HG02943 (cell line): Measurements from ENCODE around the gene SCAMP4.

Source experiments
- ATAC-seq: cut with Tn5 transposase; IDR thresholded peaks from one replicate; pipeline ENCODE4 v1.9.1; 2021; ENCODE audit warnings: mild to moderate bottlenecking, low read depth, moderate library complexity; ENCODE audit not compliant: unreplicated experiment

The SCAMP4 gene

DNA sequence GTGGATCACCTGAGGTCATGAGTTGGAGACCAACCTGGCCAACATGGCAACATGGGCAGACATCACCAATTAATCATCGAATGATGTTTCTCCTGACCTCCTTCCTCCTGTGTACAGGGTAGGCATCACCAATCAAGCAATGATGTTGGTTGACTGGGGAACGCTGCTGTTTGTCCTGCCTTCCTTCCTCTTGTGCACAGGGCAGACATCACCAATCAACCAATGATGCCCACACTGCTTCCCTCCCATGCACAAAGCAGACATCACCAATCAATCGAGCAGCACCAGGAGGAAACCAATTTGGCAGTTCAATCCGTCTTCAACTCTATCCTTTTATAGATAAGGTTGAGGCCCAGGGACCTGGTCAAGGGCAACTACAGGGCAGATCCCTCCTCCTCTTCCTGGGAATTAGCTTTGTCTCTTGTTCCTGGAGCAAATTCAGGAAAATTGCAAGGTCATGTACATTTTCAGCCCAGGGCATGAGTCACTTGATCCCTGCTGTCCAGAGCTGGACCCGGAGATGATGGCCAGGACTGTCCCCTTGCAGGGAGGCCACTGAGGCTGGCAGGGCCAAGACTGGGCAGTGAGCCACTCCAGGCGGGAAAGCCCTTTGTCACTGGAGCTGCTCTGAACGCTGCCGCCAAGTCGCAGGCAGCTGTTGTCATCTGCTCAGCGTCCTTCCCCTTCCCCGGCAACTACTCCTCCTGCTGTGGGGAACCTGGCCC, 30.4 kb downstream of the SCAMP4 start:
- no peak for ATAC-seq

DNA sequence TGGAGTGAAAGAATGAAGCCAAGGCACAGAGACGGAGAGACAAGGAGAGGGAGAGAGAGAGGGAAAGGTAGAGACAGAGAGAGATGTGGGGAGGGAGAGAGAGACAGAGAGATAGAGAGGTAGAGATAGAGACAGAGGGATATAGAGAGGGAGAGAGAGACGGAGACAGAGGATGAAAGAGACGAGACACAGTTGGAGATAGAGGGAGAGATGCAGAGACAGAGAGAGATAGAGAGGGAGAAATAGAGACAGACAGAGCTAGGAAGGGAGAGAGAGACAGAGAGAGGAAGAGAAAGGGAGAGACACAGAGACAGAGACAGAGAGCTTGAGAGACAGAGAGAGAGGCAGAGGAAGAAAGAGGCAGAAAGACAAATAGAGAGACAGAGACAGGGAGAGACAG, 31.2 kb downstream of the SCAMP4 start:
- no peak for ATAC-seq

DNA sequence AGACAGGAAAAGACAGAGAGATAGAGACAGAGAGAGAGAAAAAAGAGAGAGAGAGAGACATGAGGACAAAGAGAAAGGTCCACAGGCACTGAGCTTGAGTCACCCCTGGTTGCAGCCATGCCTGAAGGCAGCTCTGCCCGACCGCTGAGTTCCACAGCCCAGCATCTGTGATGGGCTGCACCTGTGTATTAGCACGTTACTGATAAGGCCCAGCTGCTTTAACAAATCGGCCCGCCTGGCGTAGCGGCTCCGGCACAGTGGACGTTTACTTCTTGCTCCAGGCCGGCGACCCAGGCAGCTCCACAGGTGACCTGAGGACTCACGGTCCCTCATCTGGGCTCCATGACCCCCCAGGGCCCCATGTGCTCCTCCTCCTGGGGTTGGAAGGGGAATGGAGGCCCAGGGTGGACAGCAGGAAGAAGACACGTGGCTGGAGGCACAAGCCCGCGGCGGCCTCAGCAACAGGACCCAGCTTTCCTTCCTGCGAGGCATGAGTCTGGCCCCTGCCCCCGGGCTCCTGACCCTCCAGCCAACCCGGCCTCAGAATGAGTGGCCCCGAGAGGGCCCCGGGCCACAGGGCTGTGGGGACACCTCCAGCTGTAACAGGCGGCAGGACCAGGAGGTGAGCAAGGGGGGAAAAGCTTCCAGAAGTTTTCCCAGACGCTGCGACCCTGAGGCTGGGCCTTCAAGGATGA, 31.9 kb downstream of the SCAMP4 start:
- ATAC-seq = no peak

DNA sequence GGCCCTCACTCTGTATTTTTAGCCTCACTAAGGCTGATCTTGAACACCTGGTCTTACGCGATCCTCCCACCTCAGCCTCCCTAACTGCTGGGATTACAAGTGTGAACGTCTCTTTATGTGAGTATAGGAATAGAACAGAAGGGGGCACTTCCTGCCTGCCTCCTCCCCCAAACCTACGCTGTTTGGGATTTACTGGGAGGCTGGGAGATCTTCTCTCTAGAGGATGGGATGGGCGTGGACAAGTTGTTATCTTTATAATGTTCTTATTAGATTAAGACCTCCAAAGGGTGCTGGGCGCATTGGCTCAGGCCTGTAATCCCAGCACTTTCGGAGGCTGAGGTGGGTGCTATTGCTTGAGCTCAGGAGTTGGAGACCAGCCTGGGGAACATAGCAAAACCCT, 32.9 kb downstream of the SCAMP4 start:
- no peak for ATAC-seq

DNA sequence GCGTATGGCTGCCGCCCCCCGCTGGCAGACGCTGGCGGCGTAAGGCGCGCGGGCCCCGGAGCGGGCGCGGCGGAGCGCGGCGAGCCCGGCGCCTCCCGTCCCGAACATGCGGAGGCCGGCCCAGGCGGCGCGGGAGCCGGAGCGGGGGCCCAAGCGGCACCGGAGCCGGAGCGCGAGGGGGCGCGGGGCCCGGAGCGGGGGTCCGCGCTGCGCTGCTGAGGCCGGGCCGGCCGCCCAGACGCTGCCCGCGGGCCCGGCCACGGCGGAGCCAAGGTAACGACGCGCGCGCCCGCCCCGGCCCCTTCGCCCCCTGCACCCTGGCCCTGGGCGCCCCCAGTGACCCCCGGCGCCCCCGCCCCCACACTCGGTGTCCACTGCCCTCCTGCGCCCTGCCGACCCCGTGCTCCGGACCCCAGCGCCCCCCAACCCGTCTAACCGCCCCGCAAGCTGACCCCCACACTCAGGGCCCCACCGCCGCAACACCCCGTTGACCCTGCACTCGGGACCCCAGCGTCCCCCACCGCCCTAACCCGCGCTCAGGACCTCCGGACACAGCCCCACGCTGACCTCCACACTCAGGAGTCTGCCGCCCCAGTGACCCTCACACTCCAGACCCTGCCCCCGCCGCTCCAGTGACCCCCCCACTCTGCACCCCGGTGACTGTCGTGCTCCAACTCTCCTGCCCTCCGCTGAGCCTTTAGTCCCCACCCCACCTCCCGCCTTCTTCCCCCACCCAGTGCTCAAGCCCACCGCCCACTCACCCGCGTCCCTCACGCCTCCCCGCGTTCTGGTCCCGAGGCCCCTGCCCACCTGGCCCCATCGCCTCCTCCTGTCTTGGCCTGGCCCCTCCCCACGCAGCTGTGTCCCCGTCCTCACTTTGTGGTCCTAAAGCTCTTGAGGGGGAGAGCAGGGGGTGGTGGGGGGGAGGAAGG, 36.2 kb downstream of the SCAMP4 start, which contains the start of gene CSNK1G2:
Gene CSNK1G2 (plus strand): TSS at position 27 of the 932 bp plus-strand sequence. CDS start 28,601 bp downstream, outside the sequence.
- ATAC-seq = peak; percentile 52

DNA sequence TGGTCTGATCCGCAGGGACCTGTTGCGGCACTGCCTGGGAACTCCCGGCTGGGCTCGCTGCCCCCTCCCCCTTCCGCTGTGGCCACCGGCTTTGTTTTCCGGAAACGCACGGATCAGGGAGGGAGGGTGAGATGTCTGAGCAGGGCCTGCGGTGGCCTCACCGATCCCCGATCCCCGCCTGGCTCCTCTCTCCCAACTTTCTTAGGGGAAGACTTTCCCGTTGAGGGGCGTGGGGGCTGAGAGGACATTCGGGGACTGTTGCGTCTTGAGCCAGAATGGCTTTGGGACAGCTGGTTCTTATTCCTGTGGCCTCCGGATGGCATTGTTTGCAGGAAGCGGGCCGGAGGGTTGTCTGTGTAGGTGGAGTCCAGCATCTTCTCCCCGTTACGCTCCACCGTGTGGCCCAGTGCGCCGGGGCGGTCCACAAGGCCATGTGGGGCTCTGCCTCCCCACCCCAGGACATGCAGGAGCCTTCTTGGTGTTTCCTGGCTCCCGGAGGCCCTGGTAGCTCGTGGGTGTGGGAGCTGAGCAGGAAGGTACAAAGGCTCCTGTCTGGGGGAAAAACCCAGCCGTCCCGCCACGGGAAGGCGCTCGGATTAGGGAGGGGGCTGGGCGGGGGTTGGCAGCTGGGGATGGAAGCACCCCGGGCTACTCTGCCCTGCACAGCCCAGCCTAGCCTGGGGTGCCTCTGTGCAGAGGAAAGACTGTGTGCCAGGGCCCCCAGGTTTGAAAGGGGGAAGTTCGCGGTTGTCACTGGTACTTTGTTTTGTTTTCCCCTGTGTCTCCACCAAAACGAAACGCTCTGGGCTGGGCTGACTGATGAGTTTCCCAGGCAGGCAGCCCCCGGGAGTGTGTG, 37.1 kb downstream of the SCAMP4 start:
- ATAC-seq = no peak

DNA sequence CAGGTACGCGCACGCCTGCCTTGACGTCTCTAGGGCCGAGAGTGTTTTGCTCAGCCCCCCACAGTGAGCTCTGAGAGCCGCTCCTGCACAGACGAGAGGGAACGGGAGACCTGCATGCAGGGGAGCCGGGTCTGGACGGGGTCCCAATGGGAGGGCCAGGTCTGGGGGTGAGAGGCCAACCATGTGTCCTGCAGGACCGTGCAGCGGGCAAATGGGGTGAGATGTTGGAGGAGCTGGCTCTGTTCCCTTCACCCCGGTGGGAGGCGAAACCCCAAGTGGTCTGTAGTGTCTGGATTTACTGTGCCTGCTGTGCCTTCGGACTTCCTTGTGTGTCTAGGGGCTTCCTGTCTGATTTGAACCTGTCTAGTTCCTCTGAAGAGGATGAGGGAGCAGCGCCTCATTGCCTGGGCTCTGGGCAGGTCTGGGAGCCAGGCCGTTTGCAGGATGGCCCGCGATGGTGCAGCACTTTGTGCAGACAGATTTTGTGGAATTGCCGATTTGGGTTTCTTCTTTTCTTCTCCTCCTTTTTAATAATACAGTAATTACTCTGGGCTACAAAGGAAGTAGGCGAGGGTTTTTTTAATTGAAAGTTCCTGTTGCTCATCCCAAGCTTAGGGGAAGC, 37.8 kb downstream of the SCAMP4 start:
- ATAC-seq = no peak

DNA sequence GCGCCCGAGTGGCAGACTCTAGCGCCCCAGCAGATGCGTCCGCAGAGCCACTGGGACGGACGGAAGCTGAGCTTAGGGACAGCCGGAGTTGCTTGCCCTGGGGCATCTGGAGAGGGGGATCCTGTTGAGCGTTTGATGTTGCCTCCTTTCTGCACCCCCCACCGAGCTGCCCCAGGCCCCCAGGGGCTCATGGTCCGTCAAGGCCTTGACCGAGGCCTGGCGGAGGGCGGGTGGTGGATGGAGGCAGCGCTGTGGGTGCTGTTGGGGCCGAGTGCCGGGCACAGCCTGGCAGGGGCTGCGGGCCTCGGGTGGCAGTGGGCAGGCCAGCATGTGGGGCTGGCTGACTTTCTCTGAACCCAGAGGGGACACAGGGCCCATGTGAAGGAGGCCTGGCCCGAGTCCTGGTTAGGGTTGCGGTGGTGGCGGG, 38.5 kb downstream of the SCAMP4 start:
- no peak for ATAC-seq

DNA sequence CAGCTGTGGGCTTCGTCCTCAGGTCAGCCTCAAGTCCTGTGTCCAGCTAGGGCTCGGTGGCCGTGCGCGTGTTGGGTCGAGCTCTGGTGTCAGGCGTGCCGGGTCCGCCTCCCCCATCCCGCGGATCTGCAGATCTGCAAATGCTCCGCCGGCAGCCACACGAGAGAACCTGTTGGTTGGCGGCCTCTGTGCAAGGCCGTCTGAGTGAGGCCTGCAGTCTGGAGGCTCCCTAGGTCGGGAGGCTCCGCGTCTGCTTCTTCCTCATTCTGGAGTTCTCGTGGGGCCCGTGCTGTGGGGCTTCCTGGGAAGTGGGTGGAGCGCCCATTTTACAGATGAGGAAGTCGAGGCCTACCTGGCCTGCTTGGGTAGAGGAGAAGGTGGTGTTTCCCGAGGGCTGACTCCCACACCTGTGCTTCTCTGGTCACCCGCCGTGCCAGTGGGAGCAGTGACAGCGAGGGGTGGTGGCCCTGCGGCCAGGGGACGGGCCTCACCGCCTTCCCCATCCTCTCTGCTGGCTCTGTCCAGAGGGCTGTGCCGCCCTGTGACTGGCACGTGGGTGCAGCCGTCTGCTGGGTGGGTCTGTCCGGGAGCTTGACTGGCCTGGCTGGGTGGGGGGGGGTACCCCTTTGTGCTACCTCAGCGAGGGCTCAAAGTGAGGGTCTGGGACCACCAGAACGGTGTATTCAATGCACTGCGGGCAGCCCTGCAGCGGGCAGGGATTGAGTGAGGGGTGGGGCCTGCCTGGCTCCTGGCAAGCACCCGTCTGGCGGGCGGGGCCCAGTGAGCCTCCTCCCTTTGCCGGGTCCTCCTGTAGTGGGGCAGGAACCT, 39.1 kb downstream of the SCAMP4 start:
- ATAC-seq = no peak

DNA sequence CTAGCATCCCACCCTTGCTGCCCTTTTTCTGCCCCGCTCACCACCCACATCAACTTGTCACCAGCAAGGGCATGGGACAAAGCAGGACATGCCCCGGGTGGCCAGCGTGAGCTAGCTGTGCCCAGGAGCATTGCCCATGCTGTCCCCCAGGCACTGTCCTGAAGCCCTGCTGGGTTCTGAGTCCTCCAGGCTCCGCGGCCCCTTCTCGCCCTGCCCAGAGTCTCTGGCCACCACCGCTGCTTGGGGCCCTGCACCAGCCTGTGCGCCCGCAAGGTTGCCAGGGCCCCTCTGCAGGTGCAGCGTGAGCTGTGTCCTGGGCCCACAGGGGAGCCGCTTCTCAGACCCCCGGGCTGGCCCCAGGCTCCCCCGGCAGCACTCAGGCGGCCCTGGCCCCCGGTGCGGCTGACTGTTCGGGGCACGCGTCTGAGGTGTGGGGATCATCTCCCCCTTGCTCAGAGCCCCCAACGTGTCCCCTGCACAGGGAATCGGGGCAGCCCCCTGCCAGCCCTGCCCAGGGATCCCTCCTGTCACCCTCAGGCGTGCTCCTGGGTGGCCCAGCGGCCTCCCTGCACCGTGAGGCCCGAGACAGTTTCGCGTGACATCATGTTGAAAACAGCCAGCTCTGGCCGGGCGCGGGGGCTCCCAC, 39.8 kb downstream of the SCAMP4 start:
- no peak for ATAC-seq

DNA sequence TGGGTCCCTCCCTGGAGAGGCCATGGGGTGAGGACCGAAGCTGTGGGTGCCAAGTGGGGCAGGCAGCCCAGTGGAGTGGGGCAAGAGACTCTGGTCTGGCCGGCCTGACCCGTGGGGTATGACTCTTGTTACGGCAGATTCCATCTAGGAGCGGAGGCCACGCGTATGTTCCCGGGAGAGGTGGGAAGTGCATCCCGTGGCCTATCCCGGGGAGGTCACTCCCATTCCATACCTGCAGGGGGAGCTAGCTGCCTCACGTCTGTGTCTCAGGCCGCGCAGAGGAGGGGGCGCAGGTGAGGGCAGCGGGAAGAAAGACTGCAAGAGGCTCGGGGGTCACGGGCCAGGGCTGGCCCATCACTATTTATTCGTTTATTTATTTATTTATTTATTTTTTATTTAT, 40.7 kb downstream of the SCAMP4 start:
- ATAC-seq = no peak

DNA sequence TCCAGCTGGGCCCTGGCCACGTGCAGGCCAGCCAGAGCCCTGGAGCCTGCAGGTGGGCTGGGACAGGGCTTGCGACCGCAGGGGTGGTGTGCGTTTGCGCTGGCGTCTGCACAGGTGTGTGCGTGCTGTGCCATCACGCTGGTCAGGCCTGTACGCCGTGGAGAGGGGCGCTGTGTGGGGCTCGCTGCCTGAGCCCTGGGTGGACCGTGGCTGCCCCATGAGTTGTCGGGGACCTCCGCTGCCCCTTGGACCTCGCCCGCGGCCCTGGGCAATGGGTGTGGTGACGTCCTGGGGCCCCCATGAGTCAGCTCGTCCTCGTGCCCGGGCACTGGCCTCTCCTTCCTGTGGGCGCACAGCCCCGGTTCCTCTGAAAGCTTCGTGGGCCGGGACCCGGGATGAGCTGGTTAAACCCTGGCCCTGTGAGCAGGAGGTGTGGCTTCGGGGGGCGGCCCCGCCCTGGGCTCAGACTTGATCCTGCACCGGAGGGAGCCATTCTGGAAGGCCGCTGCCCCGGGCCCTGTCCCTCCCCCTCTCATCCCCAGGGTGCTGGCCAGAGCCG, 42.5 kb downstream of the SCAMP4 start:
- ATAC-seq = no peak

DNA sequence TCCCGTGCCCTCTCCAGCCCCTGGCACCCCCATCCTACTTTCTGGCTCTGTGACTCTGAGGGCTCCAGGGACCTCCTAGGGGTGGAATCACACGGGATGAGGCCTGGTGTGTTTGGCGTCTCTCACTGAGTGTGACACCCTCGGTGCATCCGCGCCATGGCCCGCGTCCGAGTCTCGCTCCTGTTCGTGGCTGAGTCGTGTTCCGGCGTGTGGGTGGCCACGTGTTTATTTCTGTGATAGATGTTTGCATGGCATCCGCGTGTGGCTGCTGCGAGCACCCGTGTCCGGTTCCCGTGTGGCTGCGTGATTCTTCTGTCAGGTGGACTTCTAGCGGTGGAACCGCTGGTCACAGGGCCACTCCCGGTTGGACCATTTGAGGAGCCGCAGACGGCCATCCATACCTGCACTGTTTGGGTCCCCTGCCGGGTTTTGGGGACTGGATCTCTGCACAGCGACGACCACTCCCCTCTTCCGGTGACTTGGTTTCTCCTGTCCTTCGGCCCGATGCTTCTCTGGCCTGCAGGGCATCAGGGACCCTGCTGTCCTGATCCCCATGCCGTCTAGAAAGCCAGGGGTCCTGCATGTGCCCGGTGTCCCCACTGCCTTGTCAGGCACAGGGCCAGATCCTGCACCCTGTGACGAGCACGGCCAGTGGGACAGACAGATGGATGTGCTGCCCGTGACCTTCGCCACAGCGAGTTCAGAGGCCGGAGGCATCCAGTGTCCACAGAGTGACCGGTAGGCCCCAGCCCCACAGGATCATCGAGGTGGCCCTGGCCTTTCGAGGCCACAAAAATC, 44.3 kb downstream of the SCAMP4 start:
- ATAC-seq = no peak

DNA sequence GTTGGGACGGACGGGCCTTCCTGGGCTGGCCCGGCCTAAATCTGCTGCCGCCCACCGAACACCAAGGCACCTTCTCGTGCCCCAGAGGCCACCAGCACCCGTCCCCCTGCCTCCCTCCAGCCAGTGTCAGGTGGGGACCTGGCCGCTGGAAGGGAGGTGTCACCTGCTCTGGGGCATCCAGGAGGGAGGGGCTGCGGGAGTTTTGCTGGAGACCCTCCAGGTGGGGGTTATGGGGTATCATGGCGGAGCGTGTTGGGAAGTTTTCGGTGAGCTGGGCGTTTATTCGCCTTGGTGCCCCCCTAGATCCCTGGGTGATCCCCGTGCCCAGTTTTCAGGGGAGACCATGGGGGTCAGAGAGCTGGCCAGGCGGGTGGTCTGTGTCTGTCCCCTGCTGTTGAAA, 45.4 kb downstream of the SCAMP4 start:
- no peak for ATAC-seq

DNA sequence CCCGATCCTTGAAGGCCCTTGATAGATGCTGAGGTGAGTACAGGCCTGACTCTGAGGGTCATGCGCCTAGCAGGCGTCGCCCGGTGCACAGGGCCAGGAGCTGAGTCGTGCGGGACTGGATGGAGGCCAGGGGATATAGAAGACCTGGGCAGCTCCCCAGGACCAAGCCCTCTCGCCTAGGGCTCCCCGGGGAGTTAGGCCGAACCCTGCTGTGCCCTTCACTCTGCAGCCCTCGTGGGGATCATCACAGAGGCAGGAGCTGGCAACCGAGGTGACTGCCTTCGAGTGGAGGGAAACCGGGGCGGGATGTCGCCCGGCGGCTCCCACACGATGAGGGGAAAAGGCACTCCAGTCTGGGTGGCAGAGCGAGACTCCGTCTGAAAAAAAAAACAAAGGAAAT, 47.4 kb downstream of the SCAMP4 start:
- ATAC-seq = no peak

DNA sequence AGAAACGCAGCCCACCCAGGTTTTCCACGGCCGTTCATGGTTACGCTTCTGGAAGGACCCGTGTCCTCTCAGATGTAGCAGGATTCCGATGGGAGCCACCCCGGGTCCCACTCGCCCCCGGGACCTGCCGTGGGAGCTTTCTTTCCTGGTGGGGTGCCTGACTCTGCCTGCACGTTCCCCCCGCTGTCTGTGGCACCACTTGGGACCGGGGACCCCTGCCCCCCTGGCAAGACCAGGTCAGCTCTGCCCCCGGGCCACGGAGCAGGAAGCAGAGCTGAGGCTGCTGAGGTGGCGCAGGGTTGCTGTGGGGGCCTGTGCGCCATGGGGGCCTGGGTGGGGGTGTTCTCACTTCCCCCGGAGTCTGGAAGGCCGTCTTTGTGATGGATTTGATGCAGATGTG, 47.8 kb downstream of the SCAMP4 start:
- no peak for ATAC-seq

DNA sequence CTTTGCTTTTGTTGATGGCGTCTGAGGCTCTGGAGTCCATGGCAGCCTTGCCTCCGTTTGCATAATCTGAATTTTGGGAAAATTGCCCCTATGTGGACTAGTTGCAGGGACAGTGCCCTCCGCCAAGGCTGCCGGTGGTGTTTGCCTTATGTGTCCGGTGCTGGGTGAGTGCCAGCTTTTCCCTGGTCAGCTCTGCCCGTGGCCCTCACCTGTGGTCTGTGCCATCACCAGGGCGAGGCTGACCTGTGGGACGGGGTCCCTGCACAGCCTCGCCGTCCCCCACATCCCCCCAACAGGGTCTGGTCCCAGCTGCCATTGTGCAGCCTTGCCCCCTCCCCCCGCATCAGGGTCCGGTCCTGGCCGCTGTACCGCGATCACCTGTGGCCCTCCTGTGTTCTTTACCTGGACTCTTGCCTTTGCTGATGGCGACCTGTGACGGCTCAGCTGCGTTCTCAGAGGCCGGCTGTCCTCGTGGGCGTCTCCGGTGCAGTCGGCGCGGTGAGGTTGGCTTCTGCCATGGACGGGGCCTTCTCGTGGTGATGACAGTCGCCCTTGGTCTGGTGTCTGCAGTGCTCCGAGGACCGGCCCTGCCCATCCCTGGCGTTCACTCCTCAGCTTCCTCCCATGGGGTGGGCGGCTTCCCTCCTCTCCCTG, 48.4 kb downstream of the SCAMP4 start:
- no peak for ATAC-seq
